GM12872 (cell line): ENCODE results near the gene CEP112.

ENCODE experiments used
- CTCF ChIP-seq: IDR thresholded peaks from 3 replicates; pipeline ENCODE4 v1.5.1; 2011; ENCODE audit warnings: low read depth, mild to moderate bottlenecking, low read length, moderate library complexity; ENCODE audit not compliant: insufficient read depth

CEP112 gene

GRCh38 chr17:66143657-66144282 lies 48.2 kb downstream of the CEP112 start:
- no peak for TF ChIP-seq CTCF

DNA sequence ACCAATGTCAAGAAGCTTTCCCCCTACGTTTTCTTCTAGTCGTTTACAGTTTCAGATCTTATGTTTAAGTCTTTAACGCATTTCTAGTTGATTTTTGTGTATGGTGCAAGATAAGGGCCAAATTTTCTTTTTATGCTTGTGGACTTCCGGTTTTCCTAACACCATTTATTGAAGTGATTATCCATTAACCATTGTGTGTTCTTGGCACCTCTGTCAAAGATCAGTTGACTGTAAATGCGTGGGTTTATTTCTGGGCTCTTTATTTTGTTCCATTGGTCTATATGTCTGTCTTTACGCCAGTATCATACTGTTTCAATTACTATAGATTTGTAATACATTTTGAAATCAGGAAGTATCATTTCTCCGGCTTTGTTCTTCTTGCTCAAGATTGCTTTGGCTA lies 49.5 kb downstream of the CEP112 start:
- TF ChIP-seq CTCF: no peak

DNA sequence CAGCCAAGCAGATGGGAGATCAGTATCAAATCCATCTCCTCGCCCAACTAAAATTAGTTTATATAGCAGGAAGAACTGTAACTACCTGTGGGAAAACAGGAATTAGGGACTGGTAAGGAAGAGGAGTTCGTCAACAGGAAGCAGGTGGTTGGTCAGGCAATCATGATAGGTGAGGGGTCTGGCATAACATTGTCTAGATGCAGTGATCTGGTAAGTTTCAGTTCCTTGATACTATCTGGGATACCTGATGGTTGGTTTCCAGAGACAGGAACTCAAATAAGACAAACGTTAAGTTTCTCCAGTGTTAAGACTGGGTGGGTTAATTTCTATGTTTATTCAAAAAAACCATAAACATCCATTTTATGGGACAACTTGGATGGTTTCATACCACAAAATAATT lies 53.8 kb downstream of the CEP112 start:
- no peak for TF ChIP-seq CTCF

DNA sequence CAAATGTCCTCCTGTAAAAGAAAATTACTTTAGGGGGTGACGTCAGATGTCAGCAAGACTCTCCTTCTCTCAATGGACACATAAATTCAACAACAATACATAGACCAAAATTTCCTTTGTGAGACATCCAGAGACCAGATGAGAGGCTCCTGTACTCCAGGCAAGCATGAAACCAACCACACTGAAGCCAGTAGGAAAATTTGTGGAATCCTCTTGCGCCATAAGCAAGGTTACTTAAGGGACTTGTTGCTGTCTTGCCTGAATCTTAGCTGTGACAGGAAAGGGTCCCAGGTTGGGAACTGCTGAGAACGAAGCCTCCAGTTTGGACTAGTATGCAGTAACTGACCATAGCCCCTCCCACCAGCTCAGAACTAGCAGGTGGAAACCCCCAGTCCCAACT lies 56.0 kb downstream of the CEP112 start:
- TF ChIP-seq CTCF: no peak

GRCh38 chr17:66135219-66135618 lies 56.7 kb downstream of the CEP112 start:
- TF ChIP-seq CTCF: no peak

DNA sequence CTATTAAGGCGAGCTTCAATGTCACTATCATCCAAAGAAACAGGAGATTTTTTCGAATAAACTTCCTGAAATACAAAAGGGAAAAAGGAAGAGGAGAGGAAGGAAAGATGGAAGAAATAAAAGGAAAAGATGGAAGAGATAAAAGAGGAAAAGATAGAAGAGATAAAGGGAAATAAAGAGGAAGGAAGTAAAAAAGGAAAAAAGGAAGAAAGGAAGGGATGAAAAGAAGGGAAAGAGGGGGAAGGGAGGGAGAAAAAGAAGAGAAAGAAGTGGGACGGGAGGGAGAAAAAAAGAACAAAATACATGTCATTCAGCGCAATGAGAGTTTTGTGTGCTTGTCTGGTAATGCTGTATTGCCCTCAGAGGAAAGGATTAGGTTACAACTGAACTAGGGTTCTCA lies 62.2 kb downstream of the CEP112 start:
- no peak for TF ChIP-seq CTCF

DNA sequence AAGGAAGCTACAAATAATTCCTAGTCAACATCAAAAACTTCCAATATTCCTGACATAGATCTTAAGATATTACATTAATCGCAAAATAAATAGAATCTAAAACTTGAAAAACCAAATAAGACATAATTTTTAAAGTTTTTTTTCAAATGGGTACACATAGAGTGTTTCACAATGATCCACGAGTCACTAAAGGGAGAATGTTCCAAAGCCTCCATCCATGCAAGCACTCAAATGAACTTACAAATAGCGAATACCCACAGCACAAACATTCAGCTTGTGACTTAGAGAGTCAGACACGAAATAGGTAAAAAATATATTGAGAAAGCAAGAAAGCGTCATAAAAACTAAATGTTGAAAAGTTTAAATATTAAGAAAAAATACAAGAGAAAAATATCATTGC lies 65.7 kb downstream of the CEP112 start:
- TF ChIP-seq CTCF: no peak
